Right lobe of liver (tissue), 6 donors: Measurements from ENCODE around the gene GSDMA. TPM values are rescaled to one million over a fixed set of nuclear protein-coding genes. Genes with fewer than 3 reads are reported as not detected.
"Not testable (repeated sequence)": the region's sequence is repeated elsewhere in the genome, so short reads cannot be mapped to it uniquely, and the experiment has no call there.

Source experiments
- ATAC-seq, 4 donors: fragments of 200-7000 bp; cut with Tn5 transposase; one replicate each; pipeline ENCODE4 v1.9.1; 2020; ENCODE audit warnings: mild to moderate bottlenecking in 4 of 4, moderate library complexity in 4 of 4
- DNase-seq, 3 donors: peaks; one replicate each; pipeline ENCODE4 v3.0.0-alpha.2; 2020
- H3K27ac ChIP-seq, 3 donors: fragments of 200-600 bp; one replicate each; pipeline ENCODE4 v1.8.0; 2022
- H3K27me3 ChIP-seq, 2 donors: fragments of 200-600 bp; one replicate each; pipeline ENCODE4 v1.8.0; 2022
- H3K36me3 ChIP-seq, 4 donors: fragments of 200-600 bp; sonication (generic) in 1 of 4; one replicate each; pipeline versions ENCODE4 v1.5.1 to v1.8.0; 2017 to 2022; ENCODE audit warnings: control low read depth in 1 of 4
- H3K4me1 ChIP-seq, 4 donors: fragments of 200-600 bp; sonication (generic) in 1 of 4; one replicate each; pipeline versions ENCODE4 v1.5.1 to v1.8.0; 2017 to 2022; ENCODE audit warnings: control low read depth in 1 of 4
- H3K4me3 ChIP-seq, 3 donors: fragments of 200-600 bp; one replicate each; pipeline ENCODE4 v1.8.0; 2022
- H3K9me3 ChIP-seq, 4 donors: fragments of 200-600 bp; sonication (generic) in 1 of 4; one replicate each; pipeline versions ENCODE4 v1.5.1 to v1.8.0; 2017 to 2022; ENCODE audit warnings: control low read depth in 1 of 4
- POLR2A ChIP-seq: fragments of 450-650 bp; IDR thresholded peaks from one replicate; pipeline ENCODE4 v1.6.1; 2017; ENCODE audit warnings: antibody characterized with exemption, mild to moderate bottlenecking
- WGBS: methylation state at CpG from one replicate; pipeline ENCODE4 v1.1.6; 2018; ENCODE audit warnings: low coverage, low lambda C conversion rate; ENCODE audit not compliant: insufficient coverage; ENCODE audit errors: missing lambda C conversion rate; 5-methylcytosine and 5-hydroxymethylcytosine counted together
- intact Hi-C, 2 donors: fragments of 100-400 bp; cut with DNase I; formaldehyde crosslinking; loops; one replicate each; pipeline versions ENCODE4 v1.11.2 to v1.14.1; 2022
- total RNA-seq, 6 experiments: library from RNA; depleted of rRNA in 2 of 6; stranded (reverse); fragments of >200 nt in 2 of 6; fragmentation: NEBNext Ultra II Directional in 3 of 6; extraction: Animal tissue kit (Norgen Biotek cat#: 25700) in 3 of 6; gene quantifications; one replicate each; pipeline versions ENCODE4 v1.1.0 to v1.2.4, GENCODE V29; 2016 to 2023
- TF ChIP-seq, protein P1 (sequence below), 4 donors: fragments of 200-600 bp in 3 of 4; fragments of 450-650 bp in 1 of 4; IDR thresholded peaks; one replicate each; pipeline versions ENCODE4 v1.5.1 to v1.8.0; 2016 to 2022; ENCODE audit warnings: antibody characterized with exemption in 4 of 4, mild to moderate bottlenecking in 2 of 4
- donor health status: DM: no; HTN: yes; CAD: no.
- donor health status: DM: no; HTN: no; CAD: no.
- donor health status: DM: no; HTN: no; CAD: no.
- donor health status: DM: no; HTN: yes; CAD: no.
- donor health status: DM: no; HTN: yes; CAD: no.

Gene GSDMA
- total RNA-seq, 6 experiments from 2014 or later = 0.42 to 0.99 TPM; not detected in 4

DNA sequence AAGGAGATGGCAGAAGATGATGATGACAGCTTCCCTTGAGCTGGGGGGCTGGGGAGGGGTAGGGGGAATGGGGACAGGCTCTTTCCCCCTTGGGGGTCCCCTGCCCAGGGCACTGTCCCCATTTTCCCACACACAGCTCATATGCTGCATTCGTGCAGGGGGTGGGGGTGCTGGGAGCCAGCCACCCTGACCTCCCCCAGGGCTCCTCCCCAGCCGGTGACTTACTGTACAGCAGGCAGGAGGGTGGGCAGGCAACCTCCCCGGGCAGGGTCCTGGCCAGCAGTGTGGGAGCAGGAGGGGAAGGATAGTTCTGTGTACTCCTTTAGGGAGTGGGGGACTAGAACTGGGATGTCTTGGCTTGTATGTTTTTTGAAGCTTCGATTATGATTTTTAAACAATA lies 34.7 kb downstream of the GSDMA start:
- WGBS = 83% methylated on average over 2 of the region's 4 CpGs
- peak in 1 of 3 donors; percentile 44 for DNase-seq
- no peak for ATAC-seq
- peaks cover 0 to 48% (median 19%) of the 10 kb centered on the region in 4 donors for H3K36me3 ChIP-seq
- H3K27me3 ChIP-seq = no peaks in the 10 kb centered on the region
- H3K9me3 ChIP-seq = no peaks in the 10 kb centered on the region
- no peak overlapping the region for H3K4me3 ChIP-seq
- peaks cover 0 to 16% (median 2%) of the 10 kb centered on the region in 4 donors for H3K4me1 ChIP-seq
- intact Hi-C loops = no loop called here
- TF ChIP-seq, protein P1, sequence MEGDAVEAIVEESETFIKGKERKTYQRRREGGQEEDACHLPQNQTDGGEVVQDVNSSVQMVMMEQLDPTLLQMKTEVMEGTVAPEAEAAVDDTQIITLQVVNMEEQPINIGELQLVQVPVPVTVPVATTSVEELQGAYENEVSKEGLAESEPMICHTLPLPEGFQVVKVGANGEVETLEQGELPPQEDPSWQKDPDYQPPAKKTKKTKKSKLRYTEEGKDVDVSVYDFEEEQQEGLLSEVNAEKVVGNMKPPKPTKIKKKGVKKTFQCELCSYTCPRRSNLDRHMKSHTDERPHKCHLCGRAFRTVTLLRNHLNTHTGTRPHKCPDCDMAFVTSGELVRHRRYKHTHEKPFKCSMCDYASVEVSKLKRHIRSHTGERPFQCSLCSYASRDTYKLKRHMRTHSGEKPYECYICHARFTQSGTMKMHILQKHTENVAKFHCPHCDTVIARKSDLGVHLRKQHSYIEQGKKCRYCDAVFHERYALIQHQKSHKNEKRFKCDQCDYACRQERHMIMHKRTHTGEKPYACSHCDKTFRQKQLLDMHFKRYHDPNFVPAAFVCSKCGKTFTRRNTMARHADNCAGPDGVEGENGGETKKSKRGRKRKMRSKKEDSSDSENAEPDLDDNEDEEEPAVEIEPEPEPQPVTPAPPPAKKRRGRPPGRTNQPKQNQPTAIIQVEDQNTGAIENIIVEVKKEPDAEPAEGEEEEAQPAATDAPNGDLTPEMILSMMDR (IDR thresholded peaks at IDR 0.05) = no peak
- no peak overlapping the region for H3K27ac ChIP-seq

- DNase-seq (peak in 1 of 3 donors; percentile 18), ATAC-seq (no peak)
- Histone ChIP-seq H3K9me3 (no peaks in the 10 kb centered on the region), H3K36me3 (peaks cover 0 to 33% (median 12%) of the 10 kb centered on the region in 4 donors), H3K4me3 (no peak overlapping the region), H3K27me3 (no peaks in the 10 kb centered on the region), H3K4me1 (peaks cover 0 to 16% (median 2%) of the 10 kb centered on the region in 4 donors), H3K27ac (no peak overlapping the region)
- intact Hi-C loops = no loop called here
- TF ChIP-seq POLR2A = no peak
- TF ChIP-seq, protein P1 (IDR thresholded peaks at IDR 0.05) = no peak
- WGBS = 84% methylated on average over 3 of the region's 4 CpGs
Measured at GRCh38 chr17:39999067-39999466, 36.3 kb downstream of the GSDMA start.

DNA sequence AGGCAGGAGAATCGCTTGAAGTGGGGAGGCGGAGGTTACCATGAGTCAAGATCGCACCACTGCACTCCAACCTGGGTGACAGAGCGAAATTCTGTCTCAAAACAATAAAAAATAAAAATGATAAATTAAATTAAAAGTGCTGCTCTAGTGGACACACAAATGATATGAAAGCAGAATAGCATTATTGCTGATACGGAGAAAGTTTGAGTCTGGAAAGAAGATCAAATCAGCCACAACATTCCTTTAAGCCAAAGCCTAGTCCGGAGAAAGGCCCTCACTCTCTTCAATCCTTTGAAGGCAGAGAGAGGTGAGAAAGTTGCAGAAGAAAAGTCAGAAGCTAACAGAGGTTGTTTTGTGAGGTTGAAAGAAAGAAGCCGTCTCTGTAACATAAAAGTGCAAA lies 37.4 kb downstream of the GSDMA start:
- 80% methylated on average over 6 of the region's 7 CpGs for WGBS
- Histone ChIP-seq H3K4me1 (peaks cover 0 to 16% (median 2%) of the 10 kb centered on the region in 4 donors), H3K27me3 (no peaks in the 10 kb centered on the region), H3K36me3 (peaks cover 0 to 22% (median 3%) of the 10 kb centered on the region in 4 donors), H3K9me3 (no peaks in the 10 kb centered on the region), H3K4me3 (no peak overlapping the region), H3K27ac (no peak overlapping the region)
- intact Hi-C loops = no loop called here
- ATAC-seq (no peak), DNase-seq (no peak)
- no peak for TF ChIP-seq POLR2A
- TF ChIP-seq, protein P1 (IDR thresholded peaks at IDR 0.05) = no peak

DNA sequence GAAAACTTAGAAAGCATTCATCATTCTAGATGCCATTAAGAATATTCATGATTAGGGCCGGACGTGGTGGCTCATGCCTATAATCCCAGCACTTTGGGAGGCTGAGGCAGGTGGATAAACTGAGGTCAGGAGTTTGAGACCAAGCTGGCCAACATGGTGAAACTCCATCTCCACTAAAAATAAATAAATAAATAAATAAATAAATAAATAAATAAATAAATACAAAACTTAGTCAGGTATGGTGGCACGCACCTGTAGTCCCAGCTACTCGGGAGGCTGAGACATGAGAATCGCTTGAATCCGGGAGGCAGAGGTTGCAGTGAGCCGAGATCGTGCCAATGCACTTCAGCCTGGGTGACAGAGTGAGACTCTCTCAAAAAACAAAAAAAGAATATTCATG lies 38.5 kb downstream of the GSDMA start:
- ATAC-seq, DNase-seq, H3K4me3 ChIP-seq, H3K4me1 ChIP-seq, intact Hi-C loops, H3K27me3 ChIP-seq, H3K27ac ChIP-seq, H3K9me3 ChIP-seq: not testable (repeated sequence)
- H3K36me3 ChIP-seq = peaks cover 0 to 10% (median 0%) of the 10 kb centered on the region in 4 donors
- 95% methylated on average over 8 of the region's 8 CpGs for WGBS

- Histone ChIP-seq H3K4me1 (no peaks in the 10 kb centered on the region), H3K36me3 (no peaks in the 10 kb centered on the region), H3K27ac (no peak overlapping the region), H3K9me3 (no peaks in the 10 kb centered on the region), H3K27me3 (no peaks in the 10 kb centered on the region), H3K4me3 (no peak overlapping the region)
- TF ChIP-seq, protein P1 (IDR thresholded peaks at IDR 0.05) = no peak
- WGBS = 83% methylated on average over 7 of the region's 9 CpGs
- intact Hi-C loops = no loop called here
- no peak for ATAC-seq
- no peak for DNase-seq
Measured at GRCh38 chr17:40004072-40004471, 41.3 kb downstream of the GSDMA start.
